ENCODE data around the gene CHST11.

CHST11 gene

DNA sequence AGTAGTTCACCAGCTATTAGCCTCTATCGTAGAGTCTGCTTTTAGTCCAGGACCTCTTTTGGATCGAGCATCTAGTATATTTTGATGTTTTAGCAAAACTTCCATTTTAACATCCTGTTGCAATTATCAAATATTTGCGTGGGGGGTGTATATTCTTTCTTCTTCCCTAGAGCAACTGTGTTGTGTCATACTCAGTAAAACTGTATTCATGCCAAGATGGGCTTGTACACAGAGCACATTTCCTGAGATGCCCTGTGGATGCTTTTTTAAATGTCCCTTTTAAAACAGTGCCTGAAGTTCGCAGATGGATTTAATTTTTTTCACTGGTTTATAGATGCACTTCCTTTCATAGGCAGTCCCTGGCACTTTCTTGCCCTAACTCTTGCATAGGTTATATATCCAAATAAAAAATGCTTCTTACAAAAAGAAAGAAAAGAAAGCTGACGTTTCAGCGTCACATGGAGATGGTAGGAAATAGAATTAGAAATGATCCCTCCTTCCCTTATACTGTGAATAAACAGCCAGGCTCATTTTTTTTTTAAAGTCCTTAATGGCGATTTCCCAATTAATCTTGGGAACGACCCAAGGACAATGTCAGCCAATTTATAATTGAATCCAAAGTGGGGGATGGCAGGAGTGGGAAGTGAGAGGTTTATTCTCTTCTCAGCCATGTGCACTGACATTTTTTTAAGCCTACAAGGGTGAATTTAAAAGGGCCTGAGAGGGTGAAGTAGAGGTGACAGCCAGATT is 254.4 kb downstream of the CHST11 start:
- H3K36me3 Mint-ChIP-seq: peaks cover 5% of the 10 kb centered on the region
- H3K4me1 Mint-ChIP-seq (ENCODE audit: low read depth): peaks cover 40% of the 10 kb centered on the region
- H3K27ac Mint-ChIP-seq: no peak overlapping the region
- H3K27me3 Mint-ChIP-seq: no peaks in the 10 kb centered on the region
- no peaks in the 10 kb centered on the region for H3K9me3 Mint-ChIP-seq (ENCODE audit: low read depth)
- H3K4me3 Mint-ChIP-seq: no peak overlapping the region

GRCh38 chr12:104712477-104712876 is 255.7 kb downstream of the CHST11 start:
- H3K27ac Mint-ChIP-seq: no peak overlapping the region
- H3K27me3 Mint-ChIP-seq: no peaks in the 10 kb centered on the region
- no peak overlapping the region for H3K4me3 Mint-ChIP-seq
- peaks cover 36% of the 10 kb centered on the region for H3K4me1 Mint-ChIP-seq (ENCODE audit: low read depth)
- H3K9me3 Mint-ChIP-seq (ENCODE audit: low read depth): no peaks in the 10 kb centered on the region
- H3K36me3 Mint-ChIP-seq: peaks cover 5% of the 10 kb centered on the region

- Mint-ChIP-seq H3K27ac (no peak overlapping the region), H3K36me3 (peaks cover 5% of the 10 kb centered on the region), H3K27me3 (no peaks in the 10 kb centered on the region), H3K4me3 (no peak overlapping the region), H3K9me3 (ENCODE audit: low read depth) (no peaks in the 10 kb centered on the region), H3K4me1 (ENCODE audit: low read depth) (peaks cover 31% of the 10 kb centered on the region)
These were observed 256.2 kb downstream of the CHST11 start for GRCh38 chr12:104712968-104713367.

- no peaks in the 10 kb centered on the region for H3K9me3 Mint-ChIP-seq (ENCODE audit: low read depth)
- H3K36me3 Mint-ChIP-seq: peaks cover 5% of the 10 kb centered on the region
- peaks cover 30% of the 10 kb centered on the region for H3K4me1 Mint-ChIP-seq (ENCODE audit: low read depth)
- no peak overlapping the region for H3K27ac Mint-ChIP-seq
- H3K4me3 Mint-ChIP-seq: no peak overlapping the region
- no peaks in the 10 kb centered on the region for H3K27me3 Mint-ChIP-seq
These were observed 256.7 kb downstream of the CHST11 start for GRCh38 chr12:104713444-104713843.

DNA sequence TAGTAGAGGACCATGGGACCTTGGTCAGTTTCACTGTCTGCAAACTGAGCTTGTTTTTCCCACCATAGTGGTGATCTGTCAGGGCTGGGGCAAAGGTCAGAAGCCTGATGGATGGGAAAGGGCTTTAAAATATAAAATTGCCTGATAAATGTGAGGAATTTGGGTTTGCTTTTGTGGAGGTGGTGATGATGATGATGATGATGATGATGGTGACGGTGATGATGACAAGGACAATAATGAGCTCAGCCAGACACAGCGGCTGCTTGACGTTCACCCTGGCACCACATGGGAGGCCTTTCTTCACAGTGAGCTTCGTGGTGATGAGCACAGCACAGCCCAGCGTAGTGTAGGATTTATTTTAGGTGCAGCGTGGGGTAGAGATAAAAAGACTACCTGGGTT is 257.6 kb downstream of the CHST11 start:
- Mint-ChIP-seq H3K27ac (no peak overlapping the region), H3K4me3 (no peak overlapping the region), H3K9me3 (ENCODE audit: low read depth) (no peaks in the 10 kb centered on the region), H3K4me1 (ENCODE audit: low read depth) (peaks cover 30% of the 10 kb centered on the region), H3K27me3 (no peaks in the 10 kb centered on the region), H3K36me3 (peaks cover 5% of the 10 kb centered on the region)

- H3K4me3 Mint-ChIP-seq: no peak overlapping the region
- peaks cover 5% of the 10 kb centered on the region for H3K36me3 Mint-ChIP-seq
- H3K4me1 Mint-ChIP-seq (ENCODE audit: low read depth): peaks cover 39% of the 10 kb centered on the region
- H3K27ac Mint-ChIP-seq: no peak overlapping the region
- H3K9me3 Mint-ChIP-seq (ENCODE audit: low read depth): no peaks in the 10 kb centered on the region
- H3K27me3 Mint-ChIP-seq: no peaks in the 10 kb centered on the region
These were observed 259.4 kb downstream of the CHST11 start for GRCh38 chr12:104716172-104716571.

DNA sequence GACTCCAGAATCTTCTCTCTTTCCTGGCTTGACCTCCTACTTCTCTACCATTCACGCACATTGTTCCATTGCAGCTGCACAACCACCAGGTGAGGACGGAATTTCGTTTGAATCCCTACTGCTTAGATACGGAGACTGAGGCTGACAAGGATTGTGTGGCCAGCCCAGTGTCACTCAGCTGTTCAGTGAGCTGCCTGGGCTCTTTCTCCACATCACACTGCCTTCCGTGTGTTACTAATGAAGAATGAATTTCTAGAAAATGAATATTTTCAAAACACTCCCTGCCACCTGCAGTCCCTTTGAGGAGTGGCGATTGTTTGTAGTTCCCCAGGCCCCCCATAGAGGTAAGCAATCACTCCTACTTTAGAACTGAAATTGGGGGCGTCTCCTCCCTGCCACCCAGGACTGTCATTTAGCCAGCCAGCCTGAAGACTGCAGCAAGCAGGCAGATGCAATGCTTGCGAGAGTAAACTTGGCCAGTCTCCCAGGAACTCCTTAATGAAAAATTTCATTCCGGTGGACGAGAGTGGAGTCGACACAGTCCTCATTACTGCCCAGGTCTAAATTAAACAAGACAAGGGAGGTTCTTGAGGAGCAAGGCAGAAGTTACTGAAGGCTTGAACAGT is 261.7 kb downstream of the CHST11 start:
- Mint-ChIP-seq H3K4me3 (no peak overlapping the region), H3K27ac (no peak overlapping the region), H3K9me3 (ENCODE audit: low read depth) (no peaks in the 10 kb centered on the region), H3K4me1 (ENCODE audit: low read depth) (peaks cover 55% of the 10 kb centered on the region), H3K36me3 (peaks cover 3% of the 10 kb centered on the region), H3K27me3 (no peaks in the 10 kb centered on the region)

DNA sequence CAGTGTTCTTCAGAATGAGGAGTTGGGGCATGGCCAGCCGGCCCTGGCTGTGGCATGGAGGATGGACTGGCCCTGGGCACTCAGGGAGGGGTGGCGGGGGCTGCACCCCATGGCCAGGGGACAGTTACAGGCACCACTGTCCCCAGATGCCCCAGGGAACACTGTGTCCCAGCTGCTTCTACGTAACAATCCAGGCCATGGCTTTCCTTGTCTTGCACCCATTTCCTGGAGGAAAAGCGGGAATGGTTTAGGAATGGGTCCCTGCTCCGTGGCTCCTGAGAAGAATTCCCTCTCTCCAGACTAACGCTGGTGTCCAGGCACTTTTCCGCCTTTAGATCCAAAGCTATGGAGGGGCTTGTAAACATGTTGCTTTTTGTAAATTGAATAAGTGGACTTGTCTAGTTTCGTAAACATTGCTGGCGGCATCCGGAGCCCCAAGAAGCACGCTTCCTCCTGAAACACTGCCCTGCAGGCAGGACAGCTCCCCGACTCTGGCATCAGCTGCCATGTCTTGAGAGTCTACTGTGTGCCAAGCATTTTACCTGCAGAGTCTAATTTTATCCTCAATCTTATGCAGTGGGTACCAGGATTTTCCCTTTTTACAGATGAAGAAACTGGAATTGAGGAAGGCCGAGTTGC is 263.1 kb downstream of the CHST11 start:
- H3K27ac Mint-ChIP-seq: peak overlapping the region; percentile 46
- no peaks in the 10 kb centered on the region for H3K27me3 Mint-ChIP-seq
- peaks cover 53% of the 10 kb centered on the region for H3K4me1 Mint-ChIP-seq (ENCODE audit: low read depth)
- H3K9me3 Mint-ChIP-seq (ENCODE audit: low read depth): no peaks in the 10 kb centered on the region
- peak overlapping the region; percentile 72 for H3K4me3 Mint-ChIP-seq
- no peaks in the 10 kb centered on the region for H3K36me3 Mint-ChIP-seq

- H3K4me3 Mint-ChIP-seq: peak overlapping the region; percentile 72
- H3K4me1 Mint-ChIP-seq (ENCODE audit: low read depth): peaks cover 52% of the 10 kb centered on the region
- H3K9me3 Mint-ChIP-seq (ENCODE audit: low read depth): no peaks in the 10 kb centered on the region
- H3K36me3 Mint-ChIP-seq: no peaks in the 10 kb centered on the region
- peak overlapping the region; percentile 71 for H3K27ac Mint-ChIP-seq
- no peaks in the 10 kb centered on the region for H3K27me3 Mint-ChIP-seq
These were observed 263.7 kb downstream of the CHST11 start for GRCh38 chr12:104720339-104721038.

DNA sequence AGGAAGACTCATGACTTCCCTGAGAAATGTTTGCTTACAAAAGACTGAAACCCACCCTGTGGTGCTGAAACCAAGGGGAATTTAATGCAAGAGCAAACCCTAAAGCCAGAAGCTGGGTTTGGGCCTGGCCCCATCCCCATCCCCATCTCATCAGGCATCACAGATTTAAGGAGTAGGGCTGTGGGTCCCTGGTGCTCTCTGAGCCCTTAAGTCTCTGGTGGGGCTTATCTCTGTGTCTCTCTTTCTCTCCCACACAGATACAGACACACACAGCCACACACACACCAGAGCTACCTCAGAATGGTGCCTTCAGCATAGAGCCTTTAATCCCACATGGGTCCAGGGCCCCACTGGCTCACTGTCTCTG is 264.3 kb downstream of the CHST11 start:
- peak overlapping the region; percentile 71 for H3K27ac Mint-ChIP-seq
- H3K9me3 Mint-ChIP-seq (ENCODE audit: low read depth): no peaks in the 10 kb centered on the region
- no peaks in the 10 kb centered on the region for H3K27me3 Mint-ChIP-seq
- peaks cover 49% of the 10 kb centered on the region for H3K4me1 Mint-ChIP-seq (ENCODE audit: low read depth)
- peak overlapping the region; percentile 72 for H3K4me3 Mint-ChIP-seq
- no peaks in the 10 kb centered on the region for H3K36me3 Mint-ChIP-seq

GRCh38 chr12:104721936-104722335 is 265.2 kb downstream of the CHST11 start:
- H3K4me1 Mint-ChIP-seq (ENCODE audit: low read depth): peaks cover 47% of the 10 kb centered on the region
- H3K36me3 Mint-ChIP-seq: peaks cover 4% of the 10 kb centered on the region
- peak overlapping the region; percentile 71 for H3K27ac Mint-ChIP-seq
- H3K4me3 Mint-ChIP-seq: peak overlapping the region; percentile 72
- H3K9me3 Mint-ChIP-seq (ENCODE audit: low read depth): no peaks in the 10 kb centered on the region
- no peaks in the 10 kb centered on the region for H3K27me3 Mint-ChIP-seq

- no peaks in the 10 kb centered on the region for H3K27me3 Mint-ChIP-seq
- H3K4me3 Mint-ChIP-seq: no peak overlapping the region
- no peaks in the 10 kb centered on the region for H3K9me3 Mint-ChIP-seq (ENCODE audit: low read depth)
- no peak overlapping the region for H3K27ac Mint-ChIP-seq
- peaks cover 4% of the 10 kb centered on the region for H3K36me3 Mint-ChIP-seq
- H3K4me1 Mint-ChIP-seq (ENCODE audit: low read depth): peaks cover 47% of the 10 kb centered on the region
These were observed 266.1 kb downstream of the CHST11 start for GRCh38 chr12:104722601-104723534.

DNA sequence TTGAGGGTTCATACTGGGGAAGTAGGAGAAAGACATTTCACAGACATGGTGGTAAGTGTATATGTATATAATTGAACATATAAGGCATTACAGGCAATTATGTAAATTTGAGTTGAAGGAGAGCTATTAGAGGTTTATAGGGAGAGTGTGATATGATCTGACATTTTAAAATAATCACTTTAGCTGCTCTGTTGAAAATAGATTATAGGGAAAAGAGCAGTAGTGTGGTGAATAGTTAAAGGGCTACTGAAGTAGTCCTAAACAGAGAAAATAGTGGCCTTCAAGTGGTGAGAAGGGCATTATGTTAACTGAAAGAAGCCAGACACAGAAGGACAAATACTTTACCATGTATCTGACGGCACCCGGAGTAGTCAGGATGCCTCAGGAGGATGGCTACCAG is 267.1 kb downstream of the CHST11 start:
- Mint-ChIP-seq H3K4me3 (no peak overlapping the region), H3K4me1 (ENCODE audit: low read depth) (peaks cover 47% of the 10 kb centered on the region), H3K9me3 (ENCODE audit: low read depth) (no peaks in the 10 kb centered on the region), H3K27me3 (no peaks in the 10 kb centered on the region), H3K36me3 (peaks cover 7% of the 10 kb centered on the region), H3K27ac (peak overlapping the region; percentile 72)

GRCh38 chr12:104724992-104725585 is 268.3 kb downstream of the CHST11 start:
- Mint-ChIP-seq H3K4me1 (ENCODE audit: low read depth) (peaks cover 39% of the 10 kb centered on the region), H3K27ac (no peak overlapping the region), H3K4me3 (no peak overlapping the region), H3K27me3 (no peaks in the 10 kb centered on the region), H3K9me3 (ENCODE audit: low read depth) (no peaks in the 10 kb centered on the region), H3K36me3 (peaks cover 7% of the 10 kb centered on the region)

Measured in activated naive CD8-positive, alpha-beta T cell (primary cell).